ENCODE results near the gene MAPK8IP2. TPM values are rescaled to one million over a fixed set of nuclear protein-coding genes. Genes with fewer than 3 reads are reported as not detected.

The MAPK8IP2 gene
- total RNA-seq, 4 donors from 2014 or later = 0.39 to 0.85 (median 0.47) TPM

GRCh38 chr22:50567721-50568252, 32.8 kb upstream of the MAPK8IP2 start:
- H3K9me3 ChIP-seq = no peaks in the 10 kb centered on the region
- H3K27me3 ChIP-seq = no peaks in the 10 kb centered on the region
- in situ Hi-C loops (cut with MboI; ENCODE audit: low sequenced_read_pairs in 4 of 4) = no loop called here
- H3K27ac ChIP-seq = no peak overlapping the region
- ATAC-seq = no peak
- intact Hi-C loops (cut with DNase I; ENCODE audit: low total_unique reads) = no loop called here
- H3K36me3 ChIP-seq = peaks cover 0 to 55% of the 10 kb centered on the region in 2 donors
- no peak for DNase-seq
- H3K4me3 ChIP-seq = no peak overlapping the region
- peaks cover 0 to 15% of the 10 kb centered on the region in 2 donors for H3K4me1 ChIP-seq
- TF ChIP-seq CTCF (IDR thresholded peaks at IDR 0.05 in 4 of 5, conservative IDR thresholded peaks at IDR 0.05 in 1 of 5) (no peak), POLR2A (IDR thresholded peaks at IDR 0.05) (no peak)

- Histone ChIP-seq H3K4me1 (peaks cover 0 to 8% of the 10 kb centered on the region in 2 donors), H3K36me3 (peaks cover 0 to 63% of the 10 kb centered on the region in 2 donors), H3K4me3 (no peak overlapping the region), H3K27ac (no peak overlapping the region), H3K27me3 (no peaks in the 10 kb centered on the region), H3K9me3 (no peaks in the 10 kb centered on the region)
- intact Hi-C loops (cut with DNase I; ENCODE audit: low total_unique reads) = no loop called here
- DNase-seq (no peak), ATAC-seq (no peak)
- no peak for TF ChIP-seq POLR2A (IDR thresholded peaks at IDR 0.05)
- no peak for TF ChIP-seq CTCF (IDR thresholded peaks at IDR 0.05 in 4 of 5, conservative IDR thresholded peaks at IDR 0.05 in 1 of 5)
- in situ Hi-C loops (cut with MboI; ENCODE audit: low sequenced_read_pairs in 4 of 4) = no loop called here
These were observed 32.0 kb upstream of the MAPK8IP2 start for GRCh38 chr22:50568626-50569025.

- DNase-seq (no peak), ATAC-seq (no peak)
- no peak overlapping the region for H3K27ac ChIP-seq
- no peak for TF ChIP-seq CTCF (IDR thresholded peaks at IDR 0.05 in 4 of 5, conservative IDR thresholded peaks at IDR 0.05 in 1 of 5)
- TF ChIP-seq POLR2A (IDR thresholded peaks at IDR 0.05) = no peak
- intact Hi-C loops (cut with DNase I; ENCODE audit: low total_unique reads) = no loop called here
- peaks cover 0 to 68% of the 10 kb centered on the region in 2 donors for H3K36me3 ChIP-seq
- in situ Hi-C loops (cut with MboI; ENCODE audit: low sequenced_read_pairs in 4 of 4) = no loop called here
- H3K4me3 ChIP-seq = no peak overlapping the region
- peaks cover 0 to 5% of the 10 kb centered on the region in 2 donors for H3K4me1 ChIP-seq
- H3K9me3 ChIP-seq = no peaks in the 10 kb centered on the region
- H3K27me3 ChIP-seq = no peaks in the 10 kb centered on the region
These were observed 31.5 kb upstream of the MAPK8IP2 start for GRCh38 chr22:50569041-50569459.

- Histone ChIP-seq H3K4me3 (no peak overlapping the region), H3K27me3 (no peaks in the 10 kb centered on the region), H3K36me3 (peaks cover 0 to 75% of the 10 kb centered on the region in 2 donors), H3K9me3 (no peaks in the 10 kb centered on the region), H3K4me1 (peaks cover 0 to 5% of the 10 kb centered on the region in 2 donors), H3K27ac (peak overlapping the region in 1 of 4 donors; percentile 42)
- ATAC-seq (no peak), DNase-seq (no peak)
- TF ChIP-seq CTCF (IDR thresholded peaks at IDR 0.05 in 4 of 5, conservative IDR thresholded peaks at IDR 0.05 in 1 of 5) (no peak), POLR2A (IDR thresholded peaks at IDR 0.05) (no peak)
- intact Hi-C loops (cut with DNase I; ENCODE audit: low total_unique reads) (no loop called here), in situ Hi-C loops (cut with MboI; ENCODE audit: low sequenced_read_pairs in 4 of 4) (no loop called here)
These were observed 30.6 kb upstream of the MAPK8IP2 start for GRCh38 chr22:50569896-50570535.

Measured in gastrocnemius medialis (tissue), 4 donors.